GM19239 (cell line): ENCODE measurements around the gene PPM1H.
"Not testable (repeated sequence)": the region's sequence is repeated elsewhere in the genome, so short reads cannot be mapped to it uniquely, and the experiment has no call there.

Source experiments
- DNase-seq: peaks from one replicate; pipeline ENCODE4 v3.0.0; 2011; ENCODE audit warnings: low spot score; ENCODE audit not compliant: insufficient read length
- FAIRE-seq: peaks from 2 replicates; lab custom pipeline; 2011; peaks lifted over from hg19 to GRCh38; lab: Jason Lieb, UNC

PPM1H gene

DNA sequence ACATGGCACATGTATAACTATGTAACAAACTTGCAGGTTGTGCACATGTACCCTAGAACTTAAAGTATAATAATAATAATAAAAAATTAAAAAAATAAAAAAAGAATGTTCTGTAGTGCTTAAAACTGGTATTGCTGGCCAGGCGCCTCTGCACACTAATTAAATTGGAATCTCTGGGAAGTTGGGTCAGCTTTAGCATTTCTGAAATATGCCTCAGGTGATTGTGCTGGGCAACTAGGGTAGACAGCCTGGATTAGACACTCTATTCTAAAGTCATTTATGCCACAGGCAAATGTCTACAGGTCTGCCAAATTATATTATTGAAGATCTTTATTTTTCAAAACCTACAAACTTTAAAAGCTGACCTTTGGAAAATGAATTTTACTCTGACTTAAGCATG, 55.3 kb downstream of the PPM1H start:
- DNase-seq (no peak), FAIRE-seq (no peak)

DNA sequence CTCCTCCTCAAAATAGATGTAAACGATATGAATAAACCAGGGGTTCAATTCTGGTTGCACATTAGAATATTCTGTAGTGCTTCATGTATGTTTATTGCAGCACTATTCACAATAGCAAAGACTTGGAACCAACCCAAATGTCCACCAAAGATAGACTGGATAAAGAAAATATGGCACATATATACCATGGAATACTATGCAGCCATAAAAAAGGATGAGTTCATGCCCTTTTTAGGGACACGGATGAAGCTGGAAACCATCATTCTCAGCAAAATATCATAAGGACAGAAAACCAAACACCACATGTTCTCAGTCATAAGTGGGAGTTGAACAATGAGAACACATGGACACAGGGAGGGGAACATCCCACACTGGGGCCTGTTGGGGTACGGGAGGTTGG, 55.7 kb downstream of the PPM1H start:
- not testable (repeated sequence) for FAIRE-seq, DNase-seq

DNA sequence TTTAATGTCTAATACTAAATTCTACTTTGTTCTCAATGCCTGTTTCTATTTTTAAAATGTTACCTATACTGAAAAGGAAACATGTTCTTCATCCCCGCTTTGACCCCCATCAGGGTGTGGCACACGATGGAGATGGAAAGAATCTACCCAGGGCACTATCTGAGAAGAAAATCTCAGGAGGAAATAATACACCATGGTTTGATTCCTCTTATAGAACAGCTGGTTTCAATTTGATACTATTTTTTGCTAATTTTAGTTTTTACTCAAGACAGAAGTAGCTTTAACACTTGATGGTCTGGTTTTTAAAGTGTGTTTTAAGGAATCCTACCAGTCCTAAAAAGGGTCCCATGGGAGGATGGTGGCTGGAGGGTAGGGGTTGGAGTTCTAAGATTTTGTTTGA, 56.7 kb downstream of the PPM1H start:
- DNase-seq (no peak), FAIRE-seq (no peak)

DNA sequence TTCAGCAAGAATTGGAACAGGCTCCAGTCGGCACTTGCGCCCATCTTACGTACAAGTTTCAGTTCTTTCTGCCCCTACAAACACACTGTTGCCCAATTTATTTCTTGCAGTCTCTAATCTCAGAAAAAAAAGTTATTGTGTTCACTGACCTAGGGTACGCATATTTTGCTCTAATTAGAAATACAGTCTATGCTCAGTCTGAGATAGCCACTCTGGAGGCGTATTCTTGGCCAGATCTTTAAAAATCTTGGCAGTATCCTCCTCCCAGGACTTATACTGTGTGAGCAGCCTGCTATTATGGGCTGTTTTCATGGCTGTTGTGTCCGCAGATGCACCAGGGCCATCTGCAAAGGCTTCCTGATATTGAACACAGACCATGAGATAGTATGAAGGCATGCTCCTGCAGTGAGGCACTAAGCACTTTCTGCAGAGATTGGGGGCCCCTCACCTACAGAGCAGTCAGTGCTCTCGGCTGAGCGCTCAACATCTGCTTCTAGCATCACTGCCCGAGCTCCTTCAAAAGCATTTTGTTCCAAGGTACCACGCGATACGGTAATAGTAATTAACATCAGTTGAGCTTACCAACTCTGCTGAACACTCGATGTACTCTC, 57.9 kb downstream of the PPM1H start:
- DNase-seq: no peak
- no peak for FAIRE-seq

DNA sequence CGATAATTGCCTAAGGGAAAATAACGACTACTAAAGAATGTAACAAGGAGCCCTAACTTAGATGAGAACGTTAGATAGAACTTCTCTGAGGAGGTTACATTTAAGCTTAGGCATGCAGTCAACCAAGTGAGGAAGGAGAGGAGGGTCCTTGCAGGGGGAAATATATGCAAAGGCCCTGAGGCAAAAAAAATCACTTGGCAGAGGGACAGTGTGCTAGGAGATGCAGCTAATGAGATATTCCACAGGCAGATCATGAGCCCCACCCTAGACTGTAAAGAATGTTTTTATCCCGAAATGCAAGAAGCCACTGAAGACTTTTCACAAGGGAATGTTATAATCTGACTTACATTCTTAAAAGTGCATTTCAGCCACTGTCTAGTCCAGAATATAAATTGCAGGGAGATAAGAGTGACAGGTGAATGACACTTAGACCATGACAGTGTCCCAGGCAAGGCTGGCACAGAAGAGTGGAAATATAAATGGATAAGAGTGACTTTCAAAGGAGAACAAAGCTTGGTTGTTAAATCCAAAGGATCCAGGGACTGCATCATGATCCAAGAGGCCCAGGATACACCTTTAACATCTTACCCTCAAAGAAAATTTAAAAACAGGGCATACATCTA, 61.0 kb downstream of the PPM1H start:
- no peak for FAIRE-seq

DNA sequence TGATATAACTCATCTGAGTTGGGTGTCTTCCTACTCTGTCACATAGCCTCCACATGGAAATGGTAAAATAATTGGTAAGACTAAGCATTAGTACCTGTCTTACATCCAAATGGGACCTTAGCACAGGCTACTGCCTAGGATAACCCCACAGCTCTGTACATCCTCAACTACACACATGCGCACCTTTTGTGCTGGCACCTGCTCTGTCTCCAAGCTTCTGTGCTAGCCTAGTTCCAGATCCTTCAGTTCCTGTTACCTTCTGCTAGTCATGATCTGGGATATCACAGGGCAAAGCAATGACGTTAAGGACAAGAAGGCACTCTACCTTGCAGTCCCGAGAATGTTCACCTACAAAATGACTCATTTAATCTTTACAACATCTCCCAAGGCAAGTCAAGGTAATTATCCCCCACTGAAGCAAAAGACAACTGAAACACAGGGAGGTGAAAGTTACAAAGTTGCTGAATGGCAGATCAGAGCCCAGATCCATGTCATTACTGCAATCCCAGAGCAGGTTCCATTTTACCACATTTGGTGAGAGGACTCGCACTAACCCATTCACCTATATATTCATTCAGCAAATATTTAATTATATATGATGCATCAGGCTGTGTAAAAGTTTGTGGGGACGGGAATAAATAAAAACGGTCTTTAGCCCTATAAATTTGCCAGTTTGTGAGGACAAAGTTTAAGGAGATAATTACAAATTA, 61.7 kb downstream of the PPM1H start:
- DNase-seq (no peak), FAIRE-seq (no peak)

More for the DNA sequence above, 61.0 kb downstream of the PPM1H start:
- DNase-seq: no peak

DNA sequence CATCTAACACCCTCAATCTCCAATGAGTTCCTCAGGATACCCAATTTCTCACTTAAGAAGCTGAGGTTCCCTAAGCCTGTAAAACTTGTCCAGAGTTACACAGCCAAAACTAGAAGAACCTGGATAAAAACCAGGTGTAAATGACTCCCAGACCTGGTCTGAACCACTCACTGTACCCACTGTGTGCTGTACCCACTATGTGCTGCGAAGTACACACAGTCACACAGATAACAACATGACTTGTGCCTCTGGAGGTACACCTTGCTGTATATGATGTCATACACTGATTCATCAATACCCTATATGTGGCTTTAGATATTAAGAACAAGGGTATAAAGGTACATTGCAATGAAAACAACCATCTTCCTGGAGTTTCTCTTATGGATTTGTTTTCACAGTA, 66.1 kb downstream of the PPM1H start:
- FAIRE-seq (no peak), DNase-seq (no peak)

DNA sequence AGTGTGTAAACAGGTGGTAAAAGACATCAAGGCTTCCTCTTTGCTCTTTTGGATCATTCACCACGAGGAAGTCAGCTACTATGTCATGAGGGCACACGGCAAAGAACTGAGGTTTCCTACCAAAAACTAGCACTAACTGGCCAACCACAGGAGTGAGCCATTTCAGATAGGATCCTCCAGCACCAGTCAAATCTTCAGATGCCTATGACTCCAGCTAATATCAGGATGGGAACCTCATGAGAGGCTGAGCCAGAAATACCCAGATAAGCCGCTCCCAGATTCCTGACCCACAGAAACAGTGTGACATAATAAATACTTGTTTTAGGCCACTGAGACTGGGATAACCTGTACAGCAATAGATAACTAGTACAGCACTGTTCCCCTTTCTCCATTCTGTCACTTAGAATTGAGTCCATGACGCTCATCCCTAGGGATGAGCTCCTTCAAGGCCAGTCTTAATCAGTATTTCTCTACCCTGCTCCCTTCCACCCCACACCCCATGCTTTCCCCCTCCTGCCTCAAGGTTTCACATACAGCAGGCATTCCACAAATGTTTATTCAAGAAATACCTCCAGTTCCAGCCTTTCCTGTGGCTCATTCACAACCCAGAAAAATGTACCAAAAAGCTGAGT, 68.4 kb downstream of the PPM1H start:
- no peak for DNase-seq

DNA sequence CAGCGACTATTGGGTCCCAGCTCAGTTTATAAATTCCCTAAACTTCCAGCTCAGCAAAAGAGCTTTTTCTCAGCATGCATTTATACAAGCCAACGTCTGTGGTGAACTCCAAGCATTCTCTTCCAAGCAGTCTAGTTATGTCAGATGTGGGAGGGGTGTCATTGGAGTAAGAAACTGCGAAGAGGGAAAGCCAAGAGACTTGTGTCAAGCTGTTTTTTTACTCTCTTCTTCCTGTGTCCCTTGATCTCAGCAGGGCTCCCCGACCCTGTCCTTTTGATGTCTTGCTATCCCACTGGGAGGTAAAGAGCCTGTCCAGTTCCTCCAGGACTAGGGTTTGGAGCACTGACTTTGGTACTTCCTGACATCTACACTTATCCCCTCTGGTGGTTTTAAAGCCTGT, 69.0 kb downstream of the PPM1H start:
- no peak for FAIRE-seq
- DNase-seq: no peak

More for the DNA sequence above, 68.4 kb downstream of the PPM1H start:
- no peak for FAIRE-seq

DNA sequence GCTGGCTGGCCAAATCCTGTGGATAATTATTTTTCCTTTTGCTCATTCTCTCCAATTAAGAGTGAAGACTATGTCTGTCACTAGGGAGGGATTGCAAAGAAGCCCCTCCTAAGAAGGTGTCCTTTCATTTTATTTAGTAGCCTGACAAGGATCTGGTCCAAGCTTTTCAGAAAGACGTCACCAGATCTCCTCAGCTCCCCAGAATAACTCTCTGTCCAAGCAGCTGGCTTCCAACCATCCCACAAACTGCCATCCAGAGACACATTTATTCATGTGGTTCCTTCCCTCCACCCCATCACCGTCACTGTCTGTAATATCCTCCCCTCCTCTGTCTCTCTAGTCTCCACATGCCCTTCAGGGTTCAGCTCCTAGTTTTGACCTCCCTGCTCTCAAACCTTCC, 69.9 kb downstream of the PPM1H start:
- DNase-seq: no peak
- FAIRE-seq: no peak

DNA sequence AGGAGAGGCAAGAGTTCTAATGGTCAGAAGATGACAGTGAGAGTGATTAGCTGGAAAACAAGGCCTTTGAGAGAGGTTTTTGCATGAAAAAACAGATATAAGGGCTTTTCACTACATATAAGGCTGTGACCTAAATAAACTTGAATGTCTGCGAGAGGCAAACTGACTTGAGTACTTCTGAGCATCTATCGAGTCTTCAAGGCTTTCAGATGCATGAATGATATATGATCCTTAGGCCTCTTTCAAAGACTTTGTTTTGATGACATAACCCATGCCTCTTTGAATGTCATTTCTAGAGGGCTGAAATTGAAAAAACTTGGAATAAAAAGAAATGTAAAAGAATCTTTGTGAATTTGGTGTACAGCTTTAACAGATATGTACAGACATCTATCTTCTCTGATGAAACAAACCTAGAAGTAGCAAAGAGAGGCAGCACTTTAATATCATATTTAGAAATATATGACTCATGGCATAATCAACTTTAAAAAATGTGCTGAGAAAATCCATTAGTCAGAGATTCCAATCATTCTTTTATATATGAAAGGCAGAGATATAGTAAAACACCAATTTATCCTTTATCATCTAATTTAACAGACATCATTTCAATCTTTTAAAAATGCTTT, 72.6 kb downstream of the PPM1H start:
- DNase-seq (no peak), FAIRE-seq (no peak)

DNA sequence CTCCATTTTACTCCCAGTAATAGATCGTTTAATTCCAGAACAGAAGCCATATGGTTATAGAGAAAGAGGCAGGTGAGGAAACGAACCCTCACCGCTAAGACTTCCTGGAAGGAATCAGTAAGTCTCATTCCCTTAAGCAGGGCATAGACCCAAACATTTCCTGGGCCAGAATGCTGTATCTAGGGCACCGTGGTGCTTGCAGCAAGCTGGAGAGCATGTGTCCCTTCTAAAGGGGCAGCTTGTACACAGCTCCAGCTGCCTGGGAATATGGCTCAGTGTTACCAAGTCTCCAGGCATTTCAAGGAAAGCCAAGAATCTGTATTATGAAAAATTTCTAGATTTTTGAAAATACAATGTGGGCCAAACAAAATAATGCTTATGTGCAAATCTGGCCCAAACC, 73.4 kb downstream of the PPM1H start:
- DNase-seq (no peak), FAIRE-seq (no peak)

DNA sequence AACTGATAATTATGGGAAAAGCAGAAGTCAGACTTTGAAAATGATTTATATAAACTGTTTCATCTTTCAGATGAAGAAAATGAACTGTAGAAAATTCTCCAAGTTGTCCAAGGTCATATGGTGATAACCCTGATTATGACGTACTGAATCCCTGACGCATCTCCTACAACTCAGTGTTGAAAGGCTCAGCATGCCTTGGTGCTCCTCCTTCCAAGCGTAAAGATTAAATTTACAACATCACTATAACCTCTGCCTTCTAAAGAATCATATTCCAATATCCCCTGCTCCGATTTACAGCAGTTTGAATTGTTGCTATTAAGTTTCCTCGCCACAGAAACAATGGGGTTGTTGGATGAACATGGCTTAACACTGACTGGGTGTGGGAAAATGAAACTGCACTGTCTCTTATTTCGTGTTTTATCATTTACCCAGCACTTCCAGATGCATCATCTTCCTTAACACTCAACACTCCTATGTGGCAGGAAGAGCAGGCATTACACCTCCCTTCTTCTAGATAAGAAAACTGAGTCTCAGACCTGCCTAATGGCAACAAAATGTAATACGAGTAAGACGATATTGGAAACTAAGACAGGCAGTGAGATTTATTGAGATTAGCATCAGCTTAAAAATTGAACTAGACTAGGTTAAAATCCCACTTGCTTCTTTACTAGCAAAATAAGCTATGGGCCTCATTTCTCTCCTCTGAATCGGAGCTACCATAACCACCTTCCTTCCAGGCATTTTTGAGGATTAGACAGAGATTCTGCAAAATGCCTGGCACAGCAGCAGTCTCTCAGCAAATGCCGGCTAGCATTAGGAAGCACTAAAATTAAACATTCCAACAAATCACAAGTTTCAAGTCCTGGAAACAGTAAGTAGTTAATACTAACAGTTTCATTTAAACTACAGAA, 74.2 kb downstream of the PPM1H start:
- FAIRE-seq (no peak), DNase-seq (no peak)

DNA sequence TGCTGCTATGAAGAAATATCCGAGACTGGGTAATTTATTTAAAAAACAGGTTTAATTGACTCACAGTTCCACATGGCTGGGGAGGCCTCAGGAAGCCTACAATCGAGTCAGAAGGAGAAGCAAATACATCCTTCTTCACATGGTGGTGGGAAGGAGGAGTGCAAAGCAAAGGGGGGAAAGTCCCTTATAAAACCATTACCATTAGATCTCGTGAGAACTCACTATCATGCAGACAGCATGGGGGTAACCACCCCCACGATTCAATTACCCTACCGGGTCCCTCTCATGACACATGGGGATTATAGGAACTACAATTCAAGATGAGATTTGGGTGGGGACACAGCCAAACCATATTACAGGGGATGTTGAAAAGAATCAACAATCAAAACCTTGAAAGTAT, 74.9 kb downstream of the PPM1H start:
- FAIRE-seq (no peak), DNase-seq (no peak)

DNA sequence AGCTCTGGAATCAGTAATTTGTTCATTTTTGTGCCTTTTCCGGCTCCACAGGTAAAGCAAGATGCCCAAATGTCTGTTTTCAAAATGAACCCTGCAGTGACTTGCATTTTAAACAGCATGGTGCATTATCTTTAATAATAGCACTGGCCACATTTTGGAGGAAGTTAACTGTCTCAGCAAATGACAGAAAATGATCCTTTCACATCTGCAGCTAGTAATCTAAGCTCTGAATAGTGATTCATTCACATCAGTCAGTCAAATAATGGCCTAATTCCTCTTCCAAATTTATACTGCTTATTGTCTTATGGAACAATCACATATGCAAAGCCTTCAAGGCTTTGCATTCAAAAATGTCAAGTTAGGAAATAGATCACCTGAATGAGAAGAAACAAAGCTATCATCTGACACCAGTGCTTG, 75.6 kb downstream of the PPM1H start:
- DNase-seq: no peak
- no peak for FAIRE-seq

DNA sequence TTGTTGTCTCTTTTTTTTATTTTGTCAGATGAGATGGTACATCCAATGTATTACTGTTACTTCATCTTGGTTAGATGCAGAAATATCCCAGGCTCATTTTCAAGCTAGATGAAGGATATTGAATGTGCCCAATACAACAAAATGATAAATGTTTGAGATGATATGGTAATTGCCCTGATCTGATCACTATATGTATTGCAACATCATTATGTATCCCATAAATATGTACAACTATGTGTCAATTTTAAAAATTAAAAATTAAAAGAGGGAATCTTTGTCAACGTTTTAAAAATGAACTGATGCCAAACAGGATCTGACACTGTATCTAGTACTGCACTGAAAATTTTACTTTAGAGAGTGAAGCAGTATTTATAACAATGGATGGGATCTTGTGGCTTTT, 78.5 kb downstream of the PPM1H start:
- DNase-seq (no peak), FAIRE-seq (no peak)

DNA sequence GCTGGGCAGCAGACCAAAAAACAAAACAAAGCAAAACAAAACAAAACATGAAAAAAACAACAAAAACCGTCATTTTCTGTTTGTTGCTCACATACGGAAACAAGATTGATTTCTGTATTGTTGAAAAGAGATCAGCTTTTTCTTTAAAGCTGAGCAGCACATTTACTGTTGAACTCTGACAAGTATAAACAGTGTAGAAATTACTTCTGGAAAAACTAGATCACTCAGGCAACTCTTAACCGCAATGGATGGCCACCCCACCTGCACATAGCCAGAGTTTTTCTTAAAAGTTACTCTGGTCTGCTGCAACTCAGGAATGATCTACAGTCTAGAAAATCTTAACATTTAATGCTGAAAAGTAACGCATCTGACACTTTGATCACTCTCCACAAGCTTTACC, 80.9 kb downstream of the PPM1H start:
- FAIRE-seq: no peak

DNA sequence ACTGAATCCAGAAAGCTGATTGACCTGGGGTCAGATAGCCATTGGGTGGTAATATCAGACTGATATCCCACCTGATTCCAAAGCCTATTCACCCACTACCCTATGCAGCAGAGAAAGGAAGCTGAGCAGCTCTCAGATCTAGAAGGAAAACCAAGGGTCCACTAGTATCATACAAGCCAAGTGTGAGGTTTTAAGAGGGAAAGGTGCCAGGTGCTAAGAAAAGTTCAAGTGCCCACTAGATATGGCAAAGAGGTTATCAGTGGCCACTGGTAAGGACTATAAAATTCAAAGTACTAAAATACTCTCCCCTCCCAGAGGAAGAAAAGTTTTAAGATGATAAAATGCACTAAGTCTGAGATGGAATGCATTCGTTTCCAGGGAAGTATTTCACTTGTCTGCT, 85.6 kb downstream of the PPM1H start:
- FAIRE-seq: no peak
- no peak for DNase-seq

More for the DNA sequence above, 80.9 kb downstream of the PPM1H start:
- no peak for DNase-seq

DNA sequence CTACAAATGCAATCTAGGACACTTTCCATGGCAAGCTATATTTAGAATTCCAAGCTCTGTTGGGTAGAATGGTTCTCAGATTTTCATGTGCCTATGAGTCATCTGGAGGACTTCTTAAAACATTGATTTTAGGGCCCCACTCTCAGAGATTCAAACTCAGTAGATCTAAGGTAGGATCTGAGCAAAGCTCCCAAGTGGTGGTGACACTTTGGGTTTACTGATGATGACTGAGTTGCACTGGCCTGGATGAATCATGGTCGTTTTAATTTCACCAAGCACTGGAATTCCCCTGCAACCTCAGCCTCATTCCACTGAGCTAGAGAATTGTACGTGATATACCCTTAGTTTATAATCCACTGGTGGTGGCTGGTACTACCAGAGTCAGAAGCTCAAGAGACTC, 86.5 kb downstream of the PPM1H start:
- DNase-seq (no peak), FAIRE-seq (no peak)

DNA sequence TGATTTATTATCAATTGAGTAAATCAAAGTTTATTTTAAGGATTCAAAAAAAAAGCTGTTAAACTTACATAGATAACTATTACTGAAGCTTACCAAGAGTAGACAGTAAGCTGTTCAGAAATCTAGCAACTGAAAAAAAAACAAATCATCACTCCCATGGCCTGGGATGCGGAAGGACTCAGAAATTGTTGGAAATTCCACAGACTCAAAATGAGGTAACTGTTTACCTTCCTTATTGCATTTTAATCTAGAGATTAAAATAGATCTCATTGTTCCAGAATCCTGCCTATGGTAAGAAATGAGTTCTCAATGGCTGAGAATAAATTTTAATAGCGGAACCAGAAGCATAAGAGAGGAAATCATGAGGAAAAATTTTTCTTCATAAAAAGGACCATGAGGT, 87.2 kb downstream of the PPM1H start:
- DNase-seq: no peak
- no peak for FAIRE-seq
